Thymus (tissue), 11 donors: ENCODE measurements around the gene LAMA3. TPM values are rescaled to one million over a fixed set of nuclear protein-coding genes. Genes with fewer than 3 reads are reported as not detected.

ENCODE experiments used
- DNase-seq, 9 donors: peaks; one replicate each; pipeline ENCODE4 v3.0.0-alpha.2; 2013; ENCODE audit warnings: low spot score in 9 of 9, low read depth in 6 of 9, missing footprints in 1 of 9
- H3K27ac ChIP-seq, 2 donors: one replicate each; pipeline ENCODE4 v1.5.1; 2013; ENCODE audit warnings: control low read depth in 1 of 2, low read depth in 1 of 2, low read length in 1 of 2, mild to moderate bottlenecking in 1 of 2, moderate library complexity in 1 of 2
- H3K27me3 ChIP-seq, 2 donors: one replicate each; pipeline ENCODE4 v1.5.1; 2013; ENCODE audit warnings: low read length in 1 of 2; ENCODE audit not compliant: control insufficient read depth in 2 of 2, insufficient read depth in 1 of 2
- H3K36me3 ChIP-seq, 2 donors: one replicate each; pipeline ENCODE4 v1.5.1; 2013; ENCODE audit warnings: low read length in 1 of 2, mild to moderate bottlenecking in 1 of 2, moderate library complexity in 1 of 2; ENCODE audit not compliant: control insufficient read depth in 2 of 2, insufficient read depth in 2 of 2
- H3K4me1 ChIP-seq, 2 donors: one replicate each; pipeline ENCODE4 v1.5.1; 2013; ENCODE audit warnings: low read length in 2 of 2; ENCODE audit not compliant: control insufficient read depth in 2 of 2, insufficient read depth in 2 of 2
- H3K4me3 ChIP-seq, 2 donors: one replicate each; pipeline ENCODE4 v1.5.1; 2013; ENCODE audit warnings: low read length in 2 of 2, control low read depth in 1 of 2, mild to moderate bottlenecking in 1 of 2
- H3K9me3 ChIP-seq, 2 donors: one replicate each; pipeline ENCODE4 v1.5.1; 2013; ENCODE audit warnings: low read length in 1 of 2, mild to moderate bottlenecking in 1 of 2; ENCODE audit not compliant: control insufficient read depth in 2 of 2, insufficient read depth in 1 of 2
- WGBS: extraction: QIAGEN DNeasy Blood & Tissue Kit; methylation state at CpG from one replicate; pipeline ENCODE4 v1.1.7; 2013; 5-methylcytosine and 5-hydroxymethylcytosine counted together
- polyA plus RNA-seq: library from polyadenylated mRNA; stranded (reverse); fragments of 200-250 nt; gene quantifications from one replicate; pipeline ENCODE4 v1.2.3, GENCODE V29; 2013
- total RNA-seq: library from RNA; stranded (reverse); fragments of 120-200 nt; gene quantifications from one replicate; pipeline ENCODE4 v1.2.4, GENCODE V29; 2013
- donor health status: healthy.

LAMA3 gene
- total and polyA plus RNA-seq, 2 donors = 8.9 to 50.1 TPM

DNA sequence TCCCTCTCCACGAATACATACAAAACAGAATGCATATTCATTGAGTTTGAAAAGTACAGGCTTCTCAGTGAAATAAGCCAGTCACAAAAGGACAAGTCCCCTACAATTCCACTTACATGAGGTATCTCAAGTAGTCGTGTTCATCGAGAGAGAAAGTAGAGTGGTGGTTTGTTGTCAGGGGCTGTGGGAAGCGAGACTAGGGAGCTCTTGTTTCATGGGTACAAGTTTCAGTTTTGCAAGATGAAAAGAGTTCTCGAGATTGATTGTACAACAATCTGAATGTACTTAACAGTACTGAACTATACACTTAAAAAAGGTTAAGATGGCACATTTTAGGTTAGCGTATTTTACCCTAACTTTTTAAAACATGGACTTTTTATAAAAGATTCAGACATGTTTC is 253.9 kb downstream of the LAMA3 start:
- DNase-seq = peak in 1 of 9 donors; percentile 55
- Histone ChIP-seq H3K27ac (no peak overlapping the region), H3K9me3 (no peaks in the 10 kb centered on the region), H3K4me3 (no peak overlapping the region), H3K4me1 (peaks cover 0 to 10% of the 10 kb centered on the region in 2 donors), H3K36me3 (no peaks in the 10 kb centered on the region), H3K27me3 (no peaks in the 10 kb centered on the region)
- 89% methylated on average over 6 of the region's 6 CpGs for WGBS

DNA sequence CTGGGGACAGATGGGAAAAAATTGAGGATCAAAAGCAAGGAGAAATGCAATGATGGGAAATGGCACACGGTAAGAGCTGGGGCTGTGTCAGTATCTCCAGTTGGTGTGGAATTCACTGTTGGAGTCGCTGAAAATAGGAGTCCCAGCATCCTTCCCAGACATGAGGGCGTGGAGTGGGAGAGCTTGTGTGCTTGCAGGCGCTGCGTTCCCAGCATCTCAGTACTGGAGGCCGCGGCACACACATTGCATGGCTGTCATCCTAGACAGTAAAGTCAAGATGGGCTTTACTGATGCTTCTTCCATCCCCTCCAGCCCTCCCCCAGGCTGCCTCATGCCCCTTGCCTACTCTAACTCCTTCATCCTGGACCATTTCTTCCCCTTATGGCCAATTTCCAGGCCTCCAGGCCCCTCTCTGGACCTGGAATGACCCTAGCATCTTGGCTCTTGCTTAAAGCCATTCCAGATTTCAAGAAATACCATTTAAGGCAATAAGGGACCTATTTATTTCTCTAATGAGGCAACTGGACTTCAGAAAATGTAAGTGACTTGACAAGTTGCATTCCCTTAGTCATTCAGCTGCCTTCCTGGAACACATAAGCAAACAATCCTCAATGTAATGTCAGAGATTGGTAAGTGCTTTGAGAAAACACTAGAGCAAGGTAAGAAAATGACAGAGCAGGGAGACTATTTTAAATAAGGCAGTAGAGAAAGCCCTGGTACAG is 254.8 kb downstream of the LAMA3 start:
- Histone ChIP-seq H3K27me3 (no peaks in the 10 kb centered on the region), H3K4me3 (no peak overlapping the region), H3K4me1 (peaks cover 0 to 3% of the 10 kb centered on the region in 2 donors), H3K27ac (no peak overlapping the region), H3K9me3 (no peaks in the 10 kb centered on the region), H3K36me3 (no peaks in the 10 kb centered on the region)
- no peak for DNase-seq
- WGBS = 97% methylated on average over 7 of the region's 7 CpGs

GRCh38 chr18:23945416-23946079 is 256.3 kb downstream of the LAMA3 start:
- Histone ChIP-seq H3K4me1 (peaks cover 0 to 5% of the 10 kb centered on the region in 2 donors), H3K4me3 (no peak overlapping the region), H3K27ac (no peak overlapping the region), H3K27me3 (no peaks in the 10 kb centered on the region), H3K36me3 (no peaks in the 10 kb centered on the region), H3K9me3 (no peaks in the 10 kb centered on the region)
- DNase-seq = no peak
- 87% methylated on average over 7 of the region's 7 CpGs for WGBS

DNA sequence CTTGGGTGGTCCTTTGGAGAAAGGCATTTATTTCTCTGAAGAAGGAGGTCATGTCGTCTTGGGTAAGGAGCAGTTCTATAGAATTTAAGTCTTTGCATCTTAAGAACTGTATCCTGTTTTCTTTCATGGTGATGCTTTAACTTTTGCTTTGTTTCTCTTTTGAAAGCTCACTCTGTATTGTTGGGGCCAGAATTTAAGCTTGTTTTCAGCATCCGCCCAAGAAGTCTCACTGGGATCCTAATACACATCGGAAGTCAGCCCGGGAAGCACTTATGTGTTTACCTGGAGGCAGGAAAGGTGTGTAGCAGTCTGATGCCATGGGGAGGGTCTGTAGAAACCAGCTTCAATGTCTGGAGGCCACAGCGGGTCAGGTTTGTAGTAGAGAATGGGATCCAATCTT is 260.6 kb downstream of the LAMA3 start:
- Histone ChIP-seq H3K4me1 (peaks cover 0 to 2% of the 10 kb centered on the region in 2 donors), H3K9me3 (no peaks in the 10 kb centered on the region), H3K27ac (no peak overlapping the region), H3K4me3 (no peak overlapping the region), H3K27me3 (no peaks in the 10 kb centered on the region), H3K36me3 (no peaks in the 10 kb centered on the region)
- no peak for DNase-seq
- 91% methylated on average over 5 of the region's 5 CpGs for whole genome bisulfite sequencing

DNA sequence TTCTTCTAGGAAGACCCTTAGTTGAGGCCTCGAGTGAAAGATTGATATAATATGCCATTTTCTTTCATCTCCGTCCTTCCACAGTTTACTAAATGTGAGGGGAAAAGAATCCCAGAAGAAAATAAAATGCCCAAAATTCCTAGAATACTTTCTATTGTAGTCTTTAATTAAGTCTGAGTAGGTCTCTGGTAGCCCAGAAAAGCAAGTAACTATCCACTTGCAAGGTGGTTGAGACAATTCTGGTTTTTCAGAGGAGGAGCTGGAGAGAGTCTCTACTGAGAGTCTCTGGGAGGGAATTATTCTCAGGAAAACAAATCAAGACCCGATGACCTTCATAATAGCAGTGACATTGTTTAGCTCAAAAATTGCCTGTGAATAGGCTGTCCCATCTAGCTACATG is 261.4 kb downstream of the LAMA3 start:
- Histone ChIP-seq H3K4me3 (no peak overlapping the region), H3K27ac (no peak overlapping the region), H3K36me3 (no peaks in the 10 kb centered on the region), H3K4me1 (peaks cover 0 to 2% of the 10 kb centered on the region in 2 donors), H3K9me3 (no peaks in the 10 kb centered on the region), H3K27me3 (no peaks in the 10 kb centered on the region)
- DNase-seq = no peak
- WGBS = 95% methylated on average over 3 of the region's 3 CpGs

DNA sequence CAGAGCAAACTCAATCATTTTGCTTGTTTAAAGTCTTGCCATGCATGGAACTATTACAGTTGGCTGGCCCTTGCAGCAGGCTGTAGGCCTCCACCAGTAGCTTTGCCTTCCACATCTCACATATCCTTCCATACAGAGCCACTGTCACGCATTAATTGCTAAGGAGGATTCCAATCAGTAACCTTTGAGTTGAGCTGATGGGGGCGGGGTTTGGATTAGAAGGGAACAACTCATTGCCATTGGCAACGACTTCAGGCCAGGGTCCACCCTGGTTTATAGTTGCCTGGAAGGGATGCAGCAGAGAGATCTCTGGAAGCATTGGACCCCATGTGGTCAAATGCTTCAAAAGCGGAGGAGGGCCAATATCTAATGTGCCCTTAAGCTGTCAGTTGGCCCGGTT is 262.0 kb downstream of the LAMA3 start:
- H3K9me3 ChIP-seq = no peaks in the 10 kb centered on the region
- H3K27me3 ChIP-seq = no peaks in the 10 kb centered on the region
- peaks cover 0 to 2% of the 10 kb centered on the region in 2 donors for H3K4me1 ChIP-seq
- no peak overlapping the region for H3K27ac ChIP-seq
- H3K36me3 ChIP-seq = no peaks in the 10 kb centered on the region
- DNase-seq = no peak
- WGBS = 96% methylated on average over 5 of the region's 5 CpGs
- no peak overlapping the region for H3K4me3 ChIP-seq

- H3K36me3 ChIP-seq = no peaks in the 10 kb centered on the region
- peaks cover 0 to 2% of the 10 kb centered on the region in 2 donors for H3K4me1 ChIP-seq
- WGBS = 95% methylated on average over 2 of the region's 2 CpGs
- no peak overlapping the region for H3K27ac ChIP-seq
- no peaks in the 10 kb centered on the region for H3K27me3 ChIP-seq
- H3K4me3 ChIP-seq = no peak overlapping the region
- no peak for DNase-seq
- H3K9me3 ChIP-seq = no peaks in the 10 kb centered on the region
Measured at GRCh38 chr18:23953984-23954383, 264.7 kb downstream of the LAMA3 start.

DNA sequence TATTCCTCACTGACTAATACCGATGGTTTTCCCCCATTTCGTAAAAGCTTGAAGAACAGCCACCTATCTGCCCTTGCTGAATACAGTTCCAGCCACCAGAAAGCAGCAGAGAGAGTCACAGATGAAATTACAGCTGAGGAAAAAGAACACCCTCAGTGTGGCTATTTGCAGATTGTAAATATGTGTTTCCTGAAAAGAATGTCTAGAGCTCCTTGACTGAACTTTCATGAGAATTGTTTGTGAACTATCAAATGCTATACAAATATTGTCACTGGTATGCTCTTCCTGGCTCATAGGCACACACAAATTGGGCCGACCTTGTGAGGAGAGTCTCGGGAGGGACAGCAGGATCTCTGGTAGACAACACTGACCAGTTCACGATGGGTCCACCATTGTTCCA is 267.2 kb downstream of the LAMA3 start:
- Histone ChIP-seq H3K4me1 (no peaks in the 10 kb centered on the region), H3K36me3 (no peaks in the 10 kb centered on the region), H3K9me3 (no peaks in the 10 kb centered on the region), H3K27me3 (no peaks in the 10 kb centered on the region), H3K4me3 (no peak overlapping the region), H3K27ac (no peak overlapping the region)
- WGBS = 98% methylated on average over 5 of the region's 5 CpGs
- no peak for DNase-seq

DNA sequence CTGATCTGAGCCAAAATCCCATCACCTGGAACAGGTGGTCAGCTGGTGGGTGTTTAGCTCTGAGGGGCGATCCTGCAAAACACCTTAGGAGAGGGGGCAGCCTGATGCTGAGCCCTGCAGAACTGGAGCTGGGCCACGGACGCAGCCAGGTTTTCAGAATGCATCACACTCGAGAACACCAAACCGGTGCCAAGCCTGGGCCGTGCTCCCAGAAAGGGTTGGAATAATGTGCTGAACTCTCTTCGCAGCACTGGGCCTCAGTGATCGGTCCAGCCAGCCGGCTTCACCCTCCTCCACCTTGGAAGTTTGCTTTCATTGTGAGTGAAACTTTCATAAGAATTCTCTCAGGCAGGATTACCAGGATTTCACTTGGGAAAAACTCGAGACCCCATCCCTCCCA is 268.8 kb downstream of the LAMA3 start:
- no peaks in the 10 kb centered on the region for H3K27me3 ChIP-seq
- no peaks in the 10 kb centered on the region for H3K9me3 ChIP-seq
- DNase-seq = no peak
- H3K36me3 ChIP-seq = no peaks in the 10 kb centered on the region
- H3K4me3 ChIP-seq = no peak overlapping the region
- H3K27ac ChIP-seq = no peak overlapping the region
- WGBS = 96% methylated on average over 10 of the region's 10 CpGs
- H3K4me1 ChIP-seq = no peaks in the 10 kb centered on the region
